Naive thymus-derived CD4-positive, alpha-beta T cell (primary cell): ENCODE data around the gene RAD17. TPM values are rescaled to one million over a fixed set of nuclear protein-coding genes. Genes with fewer than 3 reads are reported as not detected.

Experiments
- ATAC-seq: fragments of 150-1000 bp; cut with Tn5 transposase; 2 replicates; pipeline ENCODE4 v1.10.0; 2021; ENCODE audit warnings: mild to moderate bottlenecking, moderate library complexity
- CTCF ChIA-PET: fragments of 350-600 bp; sonication (Branson Sonifier 250); formaldehyde crosslinking; loops from one replicate; lab custom pipeline; 2021; ENCODE audit warnings: antibody characterized with exemption; lab: Charles Lee
- POLR2A ChIA-PET: fragments of 350-600 bp; sonication (Branson Sonifier 250); formaldehyde crosslinking; loops from one replicate; lab custom pipeline; 2021; ENCODE audit warnings: antibody characterized with exemption, inconsistent platforms; lab: Charles Lee
- DNase-seq, 9 donors: peaks; one replicate each; pipeline versions ENCODE4 v3.0.0 to v3.0.0-alpha.2; 2020 to 2022; ENCODE audit warnings: mixed read lengths in 1 of 9
- H3K27ac ChIP-seq: one replicate; pipeline ENCODE4 v1.7.0; 2013; ENCODE audit warnings: mild to moderate bottlenecking, low read depth, low read length, moderate library complexity
- H3K27me3 ChIP-seq, 2 donors: one replicate each; pipeline ENCODE4 v1.7.0; 2013; ENCODE audit warnings: low read length in 2 of 2, mild to moderate bottlenecking in 2 of 2, moderate library complexity in 2 of 2; ENCODE audit not compliant: control insufficient read depth in 2 of 2, insufficient read depth in 2 of 2
- H3K36me3 ChIP-seq, 3 experiments: 1 replicate in 2 of 3; 2 replicates in 1 of 3; pipeline ENCODE4 v1.7.0; 2013; ENCODE audit warnings: low read length in 3 of 3, mild to moderate bottlenecking in 3 of 3, moderate library complexity in 1 of 3; ENCODE audit not compliant: insufficient read depth in 3 of 3, control insufficient read depth in 2 of 3
- H3K4me1 ChIP-seq, 2 donors: one replicate each; pipeline ENCODE4 v1.7.0; 2013; ENCODE audit warnings: low read length in 2 of 2, mild to moderate bottlenecking in 2 of 2, moderate library complexity in 1 of 2; ENCODE audit not compliant: control insufficient read depth in 2 of 2, insufficient read depth in 2 of 2
- H3K4me3 ChIP-seq: 2 replicates; pipeline ENCODE4 v1.7.0; 2013; ENCODE audit warnings: mild to moderate bottlenecking, low read length
- H3K9me3 ChIP-seq, 3 experiments: 1 replicate in 2 of 3; 2 replicates in 1 of 3; pipeline ENCODE4 v1.7.0; 2013; ENCODE audit warnings: low read length in 3 of 3; ENCODE audit not compliant: control insufficient read depth in 2 of 3
- H3K27ac Mint-ChIP-seq, 9 donors: one replicate each; pipeline ENCODE4 v1.8.0; 2020 to 2022; ENCODE audit warnings: mixed read lengths in 9 of 9, mild to moderate bottlenecking in 8 of 9, moderate library complexity in 5 of 9, inconsistent platforms in 2 of 9
- H3K27me3 Mint-ChIP-seq, 5 donors: one replicate each; pipeline ENCODE4 v1.8.0; 2021 to 2022; ENCODE audit warnings: mixed read lengths in 5 of 5, mild to moderate bottlenecking in 1 of 5
- H3K36me3 Mint-ChIP-seq, 5 donors: one replicate each; pipeline ENCODE4 v1.8.0; 2020 to 2022; ENCODE audit warnings: mixed read lengths in 5 of 5, mild to moderate bottlenecking in 3 of 5, inconsistent platforms in 1 of 5
- H3K4me1 Mint-ChIP-seq, 7 donors: one replicate each; pipeline ENCODE4 v1.8.0; 2020 to 2022; ENCODE audit warnings: mixed read lengths in 7 of 7, mild to moderate bottlenecking in 3 of 7, inconsistent platforms in 1 of 7
- H3K4me3 Mint-ChIP-seq, 10 donors: one replicate each; pipeline ENCODE4 v1.8.0; 2020 to 2022; ENCODE audit warnings: mild to moderate bottlenecking in 10 of 10, mixed read lengths in 10 of 10, moderate library complexity in 6 of 10, inconsistent platforms in 2 of 10
- H3K9me3 Mint-ChIP-seq, 11 donors: one replicate each; pipeline ENCODE4 v1.8.0; 2020 to 2022; ENCODE audit warnings: mixed read lengths in 11 of 11, mild to moderate bottlenecking in 4 of 11, inconsistent platforms in 1 of 11, moderate library complexity in 1 of 11
- intact Hi-C, 2 donors: fragments of 100-400 bp; cut with micrococcal nuclease; formaldehyde crosslinking; loops; one replicate each; pipeline ENCODE4 v1.15.1; 2023
- polyA plus RNA-seq, 2 donors: library from polyadenylated mRNA; unstranded; fragments of 300-500 nt; fragmentation: Illumina TruSeq; gene quantifications; one replicate each; pipeline ENCODE4 v1.2.3, GENCODE V29; 2021
- total RNA-seq, 6 experiments: library from RNA in 5 of 6; stranded (reverse) in 5 of 6; gene quantifications; 1 replicate in 5 of 6; 2 replicates in 1 of 6; pipeline ENCODE4 v1.2.3 and lab custom pipeline; 2021 to 2026

The RAD17 gene
- total and polyA plus RNA-seq, 7 experiments from 2014 or later, result 19.7 to 32.0 (median 23.9) TPM

- no peaks in the 10 kb centered on the region for H3K9me3 ChIP-seq
- H3K27me3 ChIP-seq, result no peaks in the 10 kb centered on the region
- H3K27ac Mint-ChIP-seq, result peak overlapping the region in 5 of 9 donors; percentile 1 to 55 (median 18)
- POLR2A ChIA-PET, result no interaction called here
- H3K4me1 Mint-ChIP-seq, result peaks cover 0 to 21% (median 8%) of the 10 kb centered on the region in 7 donors
- intact Hi-C loops, result no loop called here
- H3K4me3 ChIP-seq, result peak overlapping the region; percentile 61
- H3K9me3 Mint-ChIP-seq, result peaks cover 0 to 2% (median 0%) of the 10 kb centered on the region in 11 donors
- CTCF ChIA-PET, result no interaction called here
- no peak for DNase-seq
- H3K4me1 ChIP-seq, result no peaks in the 10 kb centered on the region
- H3K36me3 ChIP-seq, result no peaks in the 10 kb centered on the region
- H3K27ac ChIP-seq, result no peak overlapping the region
- H3K36me3 Mint-ChIP-seq, result peaks cover 3 to 20% (median 11%) of the 10 kb centered on the region in 5 donors
- no peak for ATAC-seq
- peak overlapping the region; percentile 52 to 79 (median 66) for H3K4me3 Mint-ChIP-seq
- peaks cover 0 to 9% (median 0%) of the 10 kb centered on the region in 5 donors for H3K27me3 Mint-ChIP-seq
These were observed 46.0 kb downstream of the RAD17 start for GRCh38 chr5:69415584-69415958.

- peak overlapping the region in 3 of 9 donors; percentile 1 to 18 (median 7) for H3K27ac Mint-ChIP-seq
These were observed 46.6 kb downstream of the RAD17 start for GRCh38 chr5:69416180-69416579.

GRCh38 chr5:69416699-69417098 lies 47.1 kb downstream of the RAD17 start:
- H3K36me3 Mint-ChIP-seq, result peaks cover 0 to 16% (median 6%) of the 10 kb centered on the region in 5 donors
- peaks cover 0 to 21% (median 8%) of the 10 kb centered on the region in 7 donors for H3K4me1 Mint-ChIP-seq
- H3K27ac ChIP-seq, result no peak overlapping the region
- no peaks in the 10 kb centered on the region for H3K4me1 ChIP-seq
- H3K4me3 ChIP-seq, result no peak overlapping the region
- ATAC-seq, result no peak
- H3K27ac Mint-ChIP-seq, result peak overlapping the region in 1 of 9 donors; percentile 7
- intact Hi-C loops, result no loop called here
- no peaks in the 10 kb centered on the region for H3K9me3 Mint-ChIP-seq
- H3K9me3 ChIP-seq, result no peaks in the 10 kb centered on the region
- no peaks in the 10 kb centered on the region for H3K36me3 ChIP-seq
- CTCF ChIA-PET, result no interaction called here
- H3K4me3 Mint-ChIP-seq, result peak overlapping the region in 7 of 10 donors; percentile 26 to 79 (median 63)
- H3K27me3 ChIP-seq, result no peaks in the 10 kb centered on the region
- POLR2A ChIA-PET, result no interaction called here
- no peak for DNase-seq
- H3K27me3 Mint-ChIP-seq, result peaks cover 0 to 9% (median 0%) of the 10 kb centered on the region in 5 donors

More at GRCh38 chr5:69416180-69416579, 46.6 kb downstream of the RAD17 start:
- Histone ChIP-seq H3K9me3 (no peaks in the 10 kb centered on the region), H3K27me3 (no peaks in the 10 kb centered on the region), H3K4me3 (no peak overlapping the region), H3K27ac (no peak overlapping the region), H3K4me1 (no peaks in the 10 kb centered on the region), H3K36me3 (no peaks in the 10 kb centered on the region)
- Mint-ChIP-seq H3K4me1 (peaks cover 0 to 21% (median 8%) of the 10 kb centered on the region in 7 donors), H3K4me3 (peak overlapping the region; percentile 4 to 79 (median 66)), H3K36me3 (peaks cover 3 to 22% (median 11%) of the 10 kb centered on the region in 5 donors), H3K27me3 (peaks cover 0 to 9% (median 0%) of the 10 kb centered on the region in 5 donors), H3K9me3 (peaks cover 0 to 2% (median 0%) of the 10 kb centered on the region in 11 donors)
- ATAC-seq (no peak), DNase-seq (no peak)
- ChIA-PET CTCF (no interaction called here), POLR2A (no interaction called here)
- intact Hi-C loops, result no loop called here

GRCh38 chr5:69418554-69418953 lies 48.9 kb downstream of the RAD17 start:
- Histone ChIP-seq H3K9me3 (no peaks in the 10 kb centered on the region), H3K4me1 (no peaks in the 10 kb centered on the region), H3K27ac (no peak overlapping the region), H3K4me3 (no peak overlapping the region), H3K36me3 (no peaks in the 10 kb centered on the region), H3K27me3 (no peaks in the 10 kb centered on the region)
- peaks cover 0 to 21% (median 8%) of the 10 kb centered on the region in 7 donors for H3K4me1 Mint-ChIP-seq
- H3K4me3 Mint-ChIP-seq, result no peak overlapping the region
- H3K36me3 Mint-ChIP-seq, result peaks cover 0 to 15% (median 9%) of the 10 kb centered on the region in 5 donors
- ATAC-seq (no peak), DNase-seq (no peak)
- peaks cover 0 to 4% (median 0%) of the 10 kb centered on the region in 11 donors for H3K9me3 Mint-ChIP-seq
- H3K27ac Mint-ChIP-seq, result no peak overlapping the region
- ChIA-PET CTCF (no interaction called here), POLR2A (no interaction called here)
- peaks cover 0 to 9% (median 0%) of the 10 kb centered on the region in 5 donors for H3K27me3 Mint-ChIP-seq
- intact Hi-C loops, result no loop called here

- no peaks in the 10 kb centered on the region for H3K4me1 Mint-ChIP-seq
- H3K4me3 ChIP-seq, result no peak overlapping the region
- H3K4me3 Mint-ChIP-seq, result no peak overlapping the region
- no peaks in the 10 kb centered on the region for H3K9me3 Mint-ChIP-seq
- H3K36me3 Mint-ChIP-seq, result peaks cover 0 to 12% (median 0%) of the 10 kb centered on the region in 5 donors
- no peaks in the 10 kb centered on the region for H3K9me3 ChIP-seq
- CTCF ChIA-PET, result no interaction called here
- POLR2A ChIA-PET, result no interaction called here
- H3K36me3 ChIP-seq, result no peaks in the 10 kb centered on the region
- H3K27me3 ChIP-seq, result no peaks in the 10 kb centered on the region
- no peaks in the 10 kb centered on the region for H3K4me1 ChIP-seq
- DNase-seq (no peak), ATAC-seq (no peak)
- no peak overlapping the region for H3K27ac Mint-ChIP-seq
- H3K27ac ChIP-seq, result no peak overlapping the region
- intact Hi-C loops, result no loop called here
- no peaks in the 10 kb centered on the region for H3K27me3 Mint-ChIP-seq
These were observed 62.0 kb downstream of the RAD17 start for GRCh38 chr5:69431424-69432303.

GRCh38 chr5:69432412-69433206 lies 63.0 kb downstream of the RAD17 start:
- no peaks in the 10 kb centered on the region for H3K36me3 ChIP-seq
- no peaks in the 10 kb centered on the region for H3K4me1 Mint-ChIP-seq
- DNase-seq, result no peak
- H3K27ac Mint-ChIP-seq, result no peak overlapping the region
- ChIA-PET CTCF (interaction anchor here (0.7 kb wide), 1 partner anchor 831 kb away, joined by 3 read pairs; no protein-coding TSS in a partner anchor), POLR2A (no interaction called here)
- H3K27ac ChIP-seq, result no peak overlapping the region
- H3K36me3 Mint-ChIP-seq, result peaks cover 0 to 12% (median 0%) of the 10 kb centered on the region in 5 donors
- ATAC-seq, result no peak
- H3K27me3 ChIP-seq, result no peaks in the 10 kb centered on the region
- H3K9me3 Mint-ChIP-seq, result no peaks in the 10 kb centered on the region
- intact Hi-C loops, result no loop called here
- H3K27me3 Mint-ChIP-seq, result no peaks in the 10 kb centered on the region
- H3K4me3 ChIP-seq, result no peak overlapping the region
- H3K4me3 Mint-ChIP-seq, result no peak overlapping the region
- H3K4me1 ChIP-seq, result no peaks in the 10 kb centered on the region
- H3K9me3 ChIP-seq, result no peaks in the 10 kb centered on the region
